ENCODE results near the gene TEX30.
A peak's percentile ranks its signal among the peaks of the same experiment; 100 is the strongest.

Gene TEX30

DNA sequence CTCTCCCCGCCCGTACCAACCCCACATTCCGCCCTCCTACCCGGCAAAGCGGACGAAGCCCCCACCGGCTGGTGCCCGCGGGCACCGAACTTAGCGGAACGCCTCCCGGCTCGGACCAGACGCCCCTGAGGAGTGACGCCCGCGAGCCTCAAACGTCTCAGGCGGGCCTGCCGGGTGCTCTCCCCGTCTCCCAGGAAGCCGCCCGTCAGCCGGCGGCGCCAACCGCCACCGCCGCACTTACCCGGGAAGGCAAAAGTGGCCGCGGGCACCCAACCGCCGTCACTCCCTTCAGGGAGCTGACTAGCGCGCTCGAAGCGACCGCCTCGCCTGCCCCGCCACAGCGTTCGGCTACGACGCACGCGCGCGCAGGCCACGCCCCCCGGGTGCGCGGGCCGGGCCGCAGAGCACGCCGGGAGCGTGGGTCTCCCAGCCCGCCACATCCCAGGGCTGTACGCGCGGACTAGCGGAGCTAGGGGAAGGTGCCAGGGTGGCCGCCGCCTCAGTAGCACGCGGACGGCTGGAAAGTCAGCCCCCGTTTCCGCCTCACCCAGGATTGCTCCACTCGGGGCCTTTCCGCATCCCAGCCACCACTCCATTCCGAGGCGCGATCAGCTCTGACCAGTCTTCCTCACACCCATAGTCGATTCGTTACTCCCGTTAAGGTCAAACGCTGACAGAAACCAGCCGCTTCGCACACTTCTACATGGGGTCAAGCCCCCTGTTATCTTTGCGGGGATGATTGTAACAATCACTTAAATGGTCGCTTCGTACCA is at the start of gene TEX30:
TEX30 (minus strand) TSS at position 346 of the 773 bp plus-strand sequence. CDS start 3,760 bp downstream, outside the sequence.
- Histone ChIP-seq H4K20me1 (ENCODE audit: insufficient read depth, low read length) (0 out of 2 replicates have a peak, but pooled peaks cover 5% of the 10 kb centered on the region), H3K4me2 (ENCODE audit: low read length) (peak within 1 kb of the TSS; percentile 85), H3K9ac (ENCODE audit: low read length) (peak within 1 kb of the TSS; percentile 88), H2AFZ (ENCODE audit: low read depth, low read length) (peak within 1 kb of the TSS; percentile 85), H3K4me3 (ENCODE audit: low read length) (peak within 1 kb of the TSS; percentile 92), H3K27ac (ENCODE audit: low read length) (peak within 1 kb of the TSS; percentile 43), H3K4me1 (ENCODE audit: low read length) (peaks cover 22% of the 10 kb centered on the region), H3K9me3 (ENCODE audit: insufficient read depth, low read length) (no peaks in the 10 kb centered on the region), H3K79me2 (ENCODE audit: low read length) (peaks cover 22% of the 10 kb centered on the region), H3K27me3 (ENCODE audit: low read depth, low read length) (no peaks in the 10 kb centered on the region), H3K36me3 (replicated peaks; ENCODE audit: low read depth, low read length) (peaks cover 3% of the 10 kb centered on the region)
- TF ChIP-seq EZH2phosphoT487 (IDR thresholded peaks at IDR 0.05; ENCODE audit: low read depth), result no peak
- TF ChIP-seq, protein P1, sequence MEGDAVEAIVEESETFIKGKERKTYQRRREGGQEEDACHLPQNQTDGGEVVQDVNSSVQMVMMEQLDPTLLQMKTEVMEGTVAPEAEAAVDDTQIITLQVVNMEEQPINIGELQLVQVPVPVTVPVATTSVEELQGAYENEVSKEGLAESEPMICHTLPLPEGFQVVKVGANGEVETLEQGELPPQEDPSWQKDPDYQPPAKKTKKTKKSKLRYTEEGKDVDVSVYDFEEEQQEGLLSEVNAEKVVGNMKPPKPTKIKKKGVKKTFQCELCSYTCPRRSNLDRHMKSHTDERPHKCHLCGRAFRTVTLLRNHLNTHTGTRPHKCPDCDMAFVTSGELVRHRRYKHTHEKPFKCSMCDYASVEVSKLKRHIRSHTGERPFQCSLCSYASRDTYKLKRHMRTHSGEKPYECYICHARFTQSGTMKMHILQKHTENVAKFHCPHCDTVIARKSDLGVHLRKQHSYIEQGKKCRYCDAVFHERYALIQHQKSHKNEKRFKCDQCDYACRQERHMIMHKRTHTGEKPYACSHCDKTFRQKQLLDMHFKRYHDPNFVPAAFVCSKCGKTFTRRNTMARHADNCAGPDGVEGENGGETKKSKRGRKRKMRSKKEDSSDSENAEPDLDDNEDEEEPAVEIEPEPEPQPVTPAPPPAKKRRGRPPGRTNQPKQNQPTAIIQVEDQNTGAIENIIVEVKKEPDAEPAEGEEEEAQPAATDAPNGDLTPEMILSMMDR (IDR thresholded peaks at IDR 0.05; ENCODE audit: low read depth, low read length), result no peak

- TF ChIP-seq, protein P1 (IDR thresholded peaks at IDR 0.05; ENCODE audit: low read depth, low read length), result no peak
- TF ChIP-seq EZH2phosphoT487 (IDR thresholded peaks at IDR 0.05; ENCODE audit: low read depth), result no peak
- H2AFZ ChIP-seq (ENCODE audit: low read depth, low read length), result no peak overlapping the region
- 0 out of 2 replicates have a peak, but pooled peaks cover 7% of the 10 kb centered on the region for H4K20me1 ChIP-seq (ENCODE audit: insufficient read depth, low read length)
- H3K27ac ChIP-seq (ENCODE audit: low read length), result no peak overlapping the region
- H3K9ac ChIP-seq (ENCODE audit: low read length), result no peak overlapping the region
- H3K36me3 ChIP-seq (replicated peaks; ENCODE audit: low read depth, low read length), result peaks cover 31% of the 10 kb centered on the region
- no peak overlapping the region for H3K4me3 ChIP-seq (ENCODE audit: low read length)
- no peaks in the 10 kb centered on the region for H3K9me3 ChIP-seq (ENCODE audit: insufficient read depth, low read length)
- peaks cover 12% of the 10 kb centered on the region for H3K4me1 ChIP-seq (ENCODE audit: low read length)
- H3K79me2 ChIP-seq (ENCODE audit: low read length), result 0 out of 2 replicates have a peak, but pooled peaks cover 4% of the 10 kb centered on the region
- no peak overlapping the region for H3K4me2 ChIP-seq (ENCODE audit: low read length)
- no peaks in the 10 kb centered on the region for H3K27me3 ChIP-seq (ENCODE audit: low read depth, low read length)
Observed at GRCh38 chr13:102817907-102818306, 44.3 kb upstream of the TEX30 start.

DNA sequence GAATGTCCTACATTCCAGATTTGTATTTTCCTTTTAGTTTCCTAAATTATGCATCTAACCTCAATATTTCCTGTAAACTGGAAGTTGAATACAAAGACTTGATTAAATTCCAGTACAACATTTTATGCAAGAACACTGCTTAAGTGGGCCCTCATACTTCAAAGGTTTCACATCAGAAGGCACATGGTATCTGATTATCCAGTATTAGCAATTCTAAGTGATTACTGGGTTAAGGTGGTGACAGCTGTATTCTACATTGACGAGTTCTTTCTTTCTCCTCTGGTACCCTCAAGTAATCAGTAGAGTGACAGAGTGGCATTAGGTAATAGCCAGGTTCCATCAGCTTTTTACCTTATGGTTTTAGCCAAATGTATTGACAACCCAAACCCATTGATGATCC is 43.7 kb upstream of the TEX30 start:
- H3K4me3 ChIP-seq (ENCODE audit: low read length), result no peak overlapping the region
- peaks cover 31% of the 10 kb centered on the region for H3K36me3 ChIP-seq (replicated peaks; ENCODE audit: low read depth, low read length)
- no peak overlapping the region for H2AFZ ChIP-seq (ENCODE audit: low read depth, low read length)
- no peaks in the 10 kb centered on the region for H3K27me3 ChIP-seq (ENCODE audit: low read depth, low read length)
- TF ChIP-seq EZH2phosphoT487 (IDR thresholded peaks at IDR 0.05; ENCODE audit: low read depth), result no peak
- TF ChIP-seq, protein P1 (IDR thresholded peaks at IDR 0.05; ENCODE audit: low read depth, low read length), result no peak
- H3K4me2 ChIP-seq (ENCODE audit: low read length), result no peak overlapping the region
- H3K9me3 ChIP-seq (ENCODE audit: insufficient read depth, low read length), result no peaks in the 10 kb centered on the region
- 0 out of 2 replicates have a peak, but pooled peaks cover 4% of the 10 kb centered on the region for H3K79me2 ChIP-seq (ENCODE audit: low read length)
- H3K4me1 ChIP-seq (ENCODE audit: low read length), result peaks cover 12% of the 10 kb centered on the region
- H3K9ac ChIP-seq (ENCODE audit: low read length), result no peak overlapping the region
- 0 out of 2 replicates have a peak, but pooled peaks cover 7% of the 10 kb centered on the region for H4K20me1 ChIP-seq (ENCODE audit: insufficient read depth, low read length)
- H3K27ac ChIP-seq (ENCODE audit: low read length), result no peak overlapping the region

GRCh38 chr13:102816708-102817107 is 43.1 kb upstream of the TEX30 start:
- no peak overlapping the region for H3K9ac ChIP-seq (ENCODE audit: low read length)
- H4K20me1 ChIP-seq (ENCODE audit: insufficient read depth, low read length), result 0 out of 2 replicates have a peak, but pooled peaks cover 7% of the 10 kb centered on the region
- H3K4me2 ChIP-seq (ENCODE audit: low read length), result no peak overlapping the region
- no peak overlapping the region for H2AFZ ChIP-seq (ENCODE audit: low read depth, low read length)
- H3K9me3 ChIP-seq (ENCODE audit: insufficient read depth, low read length), result no peaks in the 10 kb centered on the region
- TF ChIP-seq EZH2phosphoT487 (IDR thresholded peaks at IDR 0.05; ENCODE audit: low read depth), result no peak
- TF ChIP-seq, protein P1 (IDR thresholded peaks at IDR 0.05; ENCODE audit: low read depth, low read length), result no peak
- H3K4me1 ChIP-seq (ENCODE audit: low read length), result peaks cover 12% of the 10 kb centered on the region
- no peaks in the 10 kb centered on the region for H3K27me3 ChIP-seq (ENCODE audit: low read depth, low read length)
- no peak overlapping the region for H3K4me3 ChIP-seq (ENCODE audit: low read length)
- peaks cover 30% of the 10 kb centered on the region for H3K36me3 ChIP-seq (replicated peaks; ENCODE audit: low read depth, low read length)
- H3K27ac ChIP-seq (ENCODE audit: low read length), result no peak overlapping the region
- H3K79me2 ChIP-seq (ENCODE audit: low read length), result 0 out of 2 replicates have a peak, but pooled peaks cover 4% of the 10 kb centered on the region

All from OCI-LY3 (cell line).